VCaP (cell line): Measurements from ENCODE around the gene KCNG4.

Source experiments
- H3K27ac ChIP-seq: fragments of 450-650 bp; 2 replicates; pipeline ENCODE4 v1.5.1; 2017
- TF ChIP-seq, protein P1 (sequence below): fragments of 450-650 bp; conservative IDR thresholded peaks from 2 replicates; pipeline ENCODE4 v1.5.1; 2017; ENCODE audit warnings: mild to moderate bottlenecking, moderate library complexity

The KCNG4 gene

GRCh38 chr16:84182104-84182503 lies 57.7 kb downstream of the KCNG4 start:
- H3K27ac ChIP-seq = no peak overlapping the region
- TF ChIP-seq, protein P1, sequence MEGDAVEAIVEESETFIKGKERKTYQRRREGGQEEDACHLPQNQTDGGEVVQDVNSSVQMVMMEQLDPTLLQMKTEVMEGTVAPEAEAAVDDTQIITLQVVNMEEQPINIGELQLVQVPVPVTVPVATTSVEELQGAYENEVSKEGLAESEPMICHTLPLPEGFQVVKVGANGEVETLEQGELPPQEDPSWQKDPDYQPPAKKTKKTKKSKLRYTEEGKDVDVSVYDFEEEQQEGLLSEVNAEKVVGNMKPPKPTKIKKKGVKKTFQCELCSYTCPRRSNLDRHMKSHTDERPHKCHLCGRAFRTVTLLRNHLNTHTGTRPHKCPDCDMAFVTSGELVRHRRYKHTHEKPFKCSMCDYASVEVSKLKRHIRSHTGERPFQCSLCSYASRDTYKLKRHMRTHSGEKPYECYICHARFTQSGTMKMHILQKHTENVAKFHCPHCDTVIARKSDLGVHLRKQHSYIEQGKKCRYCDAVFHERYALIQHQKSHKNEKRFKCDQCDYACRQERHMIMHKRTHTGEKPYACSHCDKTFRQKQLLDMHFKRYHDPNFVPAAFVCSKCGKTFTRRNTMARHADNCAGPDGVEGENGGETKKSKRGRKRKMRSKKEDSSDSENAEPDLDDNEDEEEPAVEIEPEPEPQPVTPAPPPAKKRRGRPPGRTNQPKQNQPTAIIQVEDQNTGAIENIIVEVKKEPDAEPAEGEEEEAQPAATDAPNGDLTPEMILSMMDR = no peak

DNA sequence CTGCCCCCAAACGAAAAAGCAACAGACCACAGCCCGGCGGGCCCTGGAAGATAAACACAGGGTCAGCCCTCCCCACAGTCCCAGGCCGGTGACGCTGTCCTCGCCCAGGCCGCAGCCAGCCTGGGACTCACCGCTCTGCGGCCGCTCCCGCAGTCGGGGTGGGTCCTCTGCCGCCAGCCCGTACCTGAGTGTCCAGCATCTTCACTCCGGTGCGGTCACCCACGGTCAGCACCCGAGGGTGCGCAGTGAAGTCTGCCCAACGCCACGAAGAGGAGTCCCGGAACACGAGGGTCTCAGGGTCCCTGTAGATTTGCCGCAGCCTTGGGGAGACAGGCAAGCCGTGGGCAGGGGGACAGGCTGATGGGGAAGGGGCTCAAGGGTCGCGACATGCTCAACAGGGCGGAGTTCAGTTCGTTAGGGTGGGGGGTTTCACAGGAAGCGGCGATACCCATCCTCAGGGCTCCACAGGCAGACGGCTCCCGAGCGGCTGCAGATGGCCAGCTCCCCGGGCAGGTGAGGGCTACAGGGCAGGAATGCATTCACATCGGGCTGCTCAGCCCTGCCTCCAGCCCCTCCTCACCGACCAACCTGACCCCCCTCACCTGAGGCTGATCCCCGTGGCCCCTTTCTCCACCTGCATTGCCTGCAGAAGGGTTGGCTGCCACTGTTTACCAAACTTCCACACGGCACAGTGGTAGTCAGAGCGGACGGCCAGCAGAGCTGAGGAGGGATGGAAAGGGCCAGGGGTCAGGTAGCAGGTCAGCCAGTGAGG lies 58.5 kb downstream of the KCNG4 start:
- H3K27ac ChIP-seq = no peak overlapping the region
- TF ChIP-seq, protein P1 = no peak

- TF ChIP-seq, protein P1 = no peak
- H3K27ac ChIP-seq = no peak overlapping the region
Observed at GRCh38 chr16:84180519-84181140, 59.2 kb downstream of the KCNG4 start.

GRCh38 chr16:84179612-84180320 lies 60.0 kb downstream of the KCNG4 start:
- TF ChIP-seq, protein P1 = no peak
- H3K27ac ChIP-seq = no peak overlapping the region

DNA sequence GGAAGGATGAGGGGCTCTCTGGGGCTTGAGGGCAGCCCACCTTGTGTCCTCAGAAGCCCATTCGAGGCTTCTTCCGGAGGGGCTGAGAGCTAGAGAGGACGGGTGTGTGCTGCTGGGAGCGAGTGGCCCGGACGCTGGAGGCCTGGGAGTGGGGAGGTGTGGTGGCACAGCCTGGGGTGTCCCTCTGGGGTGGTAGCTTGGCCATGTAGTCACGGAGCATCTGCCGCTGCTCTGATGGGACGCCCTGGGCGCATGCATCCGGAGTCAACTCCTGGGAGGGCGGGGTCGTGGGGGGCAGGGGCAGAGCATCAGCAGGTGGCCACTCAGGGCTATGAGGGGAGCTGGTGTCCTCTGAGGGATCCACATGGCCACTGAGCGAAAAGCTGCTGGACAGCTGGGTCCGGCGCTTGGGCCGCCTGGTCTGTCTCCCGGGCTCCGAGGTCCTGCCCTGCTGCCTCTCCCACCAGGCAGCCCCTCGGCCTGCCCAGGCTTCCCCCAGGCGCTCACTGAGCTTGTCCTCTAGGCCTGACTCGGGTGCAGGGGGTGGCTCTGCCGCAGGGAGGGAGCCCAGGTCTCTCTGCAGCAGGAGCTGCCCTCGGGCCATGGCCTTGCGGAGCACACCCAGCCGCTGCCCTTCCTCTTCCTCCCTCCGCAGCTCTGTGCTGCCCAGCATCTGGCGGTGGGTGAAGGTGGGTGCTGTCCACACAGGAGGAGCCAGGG lies 60.8 kb downstream of the KCNG4 start:
- TF ChIP-seq, protein P1 = no peak

DNA sequence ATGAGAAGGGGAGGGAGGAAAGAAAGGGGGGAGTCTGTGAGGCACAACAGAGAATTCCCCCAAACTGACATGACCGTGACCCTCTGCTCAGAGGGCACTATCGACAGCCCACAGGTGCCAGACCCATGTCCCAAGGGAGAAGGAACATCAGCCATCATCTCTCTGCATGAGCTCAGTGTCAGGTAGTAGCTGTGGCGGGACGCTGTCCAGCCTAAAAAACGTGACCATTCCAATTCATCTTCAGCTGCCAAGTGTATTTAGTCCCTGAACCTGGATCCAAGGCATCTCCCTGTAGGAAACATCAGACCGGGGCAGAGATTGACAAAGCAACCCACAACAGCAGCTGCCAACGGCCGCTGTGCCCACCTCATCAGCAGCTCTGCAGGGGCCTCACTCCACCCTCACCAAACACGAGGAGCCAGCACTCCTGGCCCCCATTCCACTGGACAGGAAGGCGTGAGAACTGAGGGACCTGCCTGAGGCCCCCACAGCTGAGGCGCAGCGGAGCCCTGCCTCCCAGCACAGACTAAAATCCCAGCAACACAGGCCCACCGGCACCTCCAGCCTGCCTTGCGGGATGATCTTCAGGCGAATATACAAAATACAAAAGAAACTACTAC lies 61.6 kb downstream of the KCNG4 start:
- H3K27ac ChIP-seq = no peak overlapping the region
- TF ChIP-seq, protein P1 = 0 out of 2 replicates have a peak, but pooled peaks have one; percentile 6

More for the DNA sequence above, 60.8 kb downstream of the KCNG4 start:
- no peak overlapping the region for H3K27ac ChIP-seq

GRCh38 chr16:84177741-84178073 lies 62.1 kb downstream of the KCNG4 start:
- no peak overlapping the region for H3K27ac ChIP-seq
- TF ChIP-seq, protein P1 = no peak
